Amygdala (tissue), 56 donors: ENCODE data around the gene AP3S1.
"Not testable (repeated sequence)": the region's sequence is repeated elsewhere in the genome, so short reads cannot be mapped to it uniquely, and the experiment has no call there.

ENCODE experiments used
- DNase-seq, 56 donors: peaks; one replicate each; lab custom pipeline; 2025; lab: John Stamatoyannopoulos, UW

AP3S1 gene

DNA sequence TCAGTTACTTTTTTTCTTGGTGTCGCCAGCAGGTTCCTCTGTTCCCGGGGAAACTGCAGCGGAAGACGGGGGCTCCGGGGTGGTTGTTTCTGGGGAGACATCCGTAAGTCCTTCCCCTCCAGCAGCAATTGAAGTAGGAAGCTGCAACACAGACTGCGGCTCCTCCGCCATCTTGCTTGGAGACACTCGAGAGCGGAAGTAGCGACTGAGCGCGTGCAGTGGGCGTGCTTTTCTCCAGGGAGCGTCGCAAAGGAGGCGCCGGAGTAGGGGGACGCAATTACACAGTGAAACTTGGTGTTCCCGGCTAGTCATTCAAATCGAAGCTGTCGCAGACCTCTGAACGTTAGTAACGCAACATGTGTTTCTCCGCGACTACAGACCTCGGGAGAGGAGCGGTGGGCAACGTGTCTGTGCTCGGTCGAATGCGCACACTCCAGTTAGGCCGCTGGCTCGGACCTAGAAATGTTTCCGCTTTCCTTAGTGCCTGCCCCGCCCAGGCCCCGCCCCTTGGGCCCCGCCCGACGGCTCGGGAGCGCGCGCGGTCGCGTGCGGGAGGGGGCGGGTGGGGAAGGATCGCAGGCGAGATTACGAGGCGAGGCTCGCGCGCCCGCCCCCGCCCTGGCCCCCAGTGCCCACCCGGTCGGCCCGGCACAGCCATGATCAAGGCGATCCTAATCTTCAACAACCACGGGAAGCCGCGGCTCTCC is at the start of gene AP3S1, which contains the start of gene ATG12:
Gene AP3S1 (plus strand): TSS at position 554 of the 707 bp plus-strand sequence. CDS start 103 bp downstream, at position 657.
Gene ATG12 (minus strand): TSS at position 184 of the 707 bp plus-strand sequence. CDS start 13 bp downstream, at position 171.
- DNase-seq: peak; percentile 67 to 99 (median 93)

DNA sequence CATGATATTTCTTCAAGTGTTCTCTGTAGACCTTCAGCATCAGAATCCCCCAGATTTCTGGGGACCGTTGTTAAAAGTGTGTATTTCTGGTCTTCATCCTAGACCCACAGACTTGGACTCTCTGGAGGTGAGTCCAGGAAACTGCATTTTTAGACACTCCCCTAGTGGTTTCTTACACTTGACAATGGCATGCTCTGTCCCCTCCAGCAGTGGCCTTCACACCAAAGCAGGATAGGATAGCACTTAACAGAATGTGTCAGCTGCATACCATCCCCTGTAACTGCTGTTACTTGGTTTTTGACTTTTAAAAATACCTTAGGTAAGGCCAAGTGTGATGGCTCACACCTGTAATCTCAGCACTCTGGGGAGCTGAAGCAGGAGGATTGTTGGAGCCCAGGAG is 46.0 kb upstream of the AP3S1 start:
- no peak for DNase-seq

DNA sequence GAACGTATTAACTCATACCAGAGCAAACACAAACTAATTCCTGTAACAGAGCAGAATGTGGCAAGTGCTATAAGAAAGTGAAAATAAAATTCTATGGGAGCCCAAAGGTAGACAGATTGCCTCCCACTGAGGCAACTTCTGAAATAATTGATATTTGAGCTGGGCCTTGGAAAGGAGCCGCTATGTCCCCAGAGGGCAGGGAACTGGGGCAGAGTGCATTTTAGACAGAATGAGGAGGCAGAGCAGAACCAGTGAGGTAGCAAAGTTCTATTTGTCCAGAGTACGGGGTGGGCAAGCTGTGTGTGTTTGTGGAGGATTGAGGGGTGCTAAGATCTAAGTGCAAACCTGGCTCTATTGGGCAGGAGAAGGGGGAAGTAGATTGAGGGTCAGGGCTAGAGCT is 45.1 kb upstream of the AP3S1 start:
- DNase-seq: no peak

DNA sequence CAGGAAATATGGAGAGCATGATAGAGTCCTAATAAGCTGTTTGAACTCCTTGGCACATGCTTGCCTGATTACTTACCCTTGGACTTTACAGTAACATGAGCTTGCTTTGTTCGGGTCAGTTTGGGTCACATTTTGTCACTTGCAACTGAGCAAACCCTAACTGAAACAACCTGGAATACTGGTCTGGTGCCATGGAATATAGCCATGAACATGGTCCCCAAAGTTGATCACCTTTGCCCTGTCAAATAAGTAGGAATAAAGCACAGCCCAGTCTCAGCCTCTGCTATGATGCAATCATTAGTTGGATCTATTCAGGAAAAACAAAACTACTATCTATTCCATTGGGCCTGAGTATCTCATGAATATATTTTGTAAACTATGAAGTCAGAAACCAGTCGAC is 43.5 kb upstream of the AP3S1 start:
- DNase-seq: no peak

DNA sequence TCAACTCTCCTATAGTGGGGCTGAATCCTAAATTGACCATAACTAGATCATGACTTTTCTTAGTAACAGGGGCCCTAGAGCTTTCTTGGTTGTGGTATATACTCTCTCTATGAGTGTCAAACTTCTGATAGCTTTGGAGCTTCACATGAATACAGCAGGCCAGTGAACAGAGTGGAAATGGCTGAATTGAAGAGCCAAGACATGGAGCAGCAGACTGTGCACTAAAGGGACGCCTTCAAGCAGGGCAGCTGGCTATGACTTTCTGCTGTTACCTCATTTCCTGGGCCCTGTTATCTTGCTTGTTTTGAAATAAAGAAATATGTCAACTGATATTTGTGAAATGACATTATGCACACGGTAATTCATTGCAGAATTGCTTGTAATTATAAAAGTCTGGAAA is 41.6 kb upstream of the AP3S1 start:
- DNase-seq: no peak

DNA sequence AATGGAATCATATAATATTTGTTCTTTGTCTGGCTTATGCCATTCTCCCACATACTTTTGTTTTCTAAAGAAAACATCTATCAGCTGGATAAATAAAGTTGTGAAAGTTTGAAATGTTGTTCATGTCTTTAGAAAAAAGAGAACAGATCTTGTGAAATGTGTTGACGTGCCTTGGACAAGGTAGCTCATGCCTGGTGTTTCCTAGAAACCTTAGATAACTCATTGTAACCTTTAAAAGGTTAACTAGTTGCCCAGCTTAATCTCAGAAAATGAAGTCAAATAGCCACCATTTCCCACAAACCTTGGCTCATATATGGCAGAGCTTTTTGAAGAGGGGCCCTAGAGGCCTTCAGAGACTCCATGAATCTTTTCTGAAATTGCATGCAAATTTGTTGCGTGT is 40.6 kb upstream of the AP3S1 start:
- no peak for DNase-seq

DNA sequence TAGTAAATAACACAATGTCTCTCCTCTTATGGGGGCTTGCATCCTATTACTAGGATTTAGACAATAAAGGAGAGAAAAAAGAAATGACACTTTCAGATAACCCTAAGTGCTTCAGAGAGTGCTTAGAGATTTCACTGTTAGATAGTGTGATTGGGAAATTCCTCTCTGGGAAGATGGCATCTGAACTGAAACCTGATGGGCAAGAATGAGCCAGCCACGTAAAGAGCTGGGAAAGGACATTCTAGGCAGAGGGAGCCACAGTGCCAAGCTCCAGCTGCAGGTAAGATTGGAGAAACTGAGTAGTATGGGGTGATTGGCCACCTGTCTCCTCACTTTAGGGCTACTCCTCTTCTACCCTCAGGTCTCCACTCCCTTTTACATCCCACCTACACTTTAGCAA is 39.8 kb upstream of the AP3S1 start:
- no peak for DNase-seq

DNA sequence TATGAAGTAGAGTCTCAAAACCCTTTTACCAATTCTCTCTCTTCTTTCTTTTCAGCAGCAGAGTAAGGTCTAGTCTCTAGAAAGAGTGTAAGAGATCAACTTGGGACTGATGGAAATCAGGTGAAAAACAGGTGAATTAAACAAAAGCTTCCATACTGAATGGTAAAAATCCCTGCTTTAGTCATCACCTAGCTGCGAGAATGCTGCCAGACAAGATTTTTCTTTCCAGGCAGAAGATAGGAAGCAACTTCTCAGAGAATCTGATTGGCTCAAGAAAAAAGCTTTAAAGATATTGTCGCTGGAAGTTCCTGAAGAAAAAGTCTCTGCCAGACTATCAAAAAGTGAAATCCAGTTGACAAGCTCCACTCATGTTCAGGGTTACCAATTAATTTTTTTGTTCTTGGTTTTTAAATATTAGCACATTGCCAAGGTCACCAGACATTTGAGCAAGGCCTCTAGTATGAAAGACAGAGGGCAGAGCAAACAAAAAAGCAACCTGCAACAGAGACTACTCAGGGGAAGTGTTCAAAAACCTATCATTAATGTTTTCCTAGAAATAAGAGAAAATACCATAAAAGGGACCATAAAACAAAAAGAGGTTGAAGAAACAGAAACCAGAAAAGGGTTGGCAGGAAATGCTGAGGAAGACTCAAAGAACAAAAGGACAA is 34.6 kb upstream of the AP3S1 start:
- no peak for DNase-seq

DNA sequence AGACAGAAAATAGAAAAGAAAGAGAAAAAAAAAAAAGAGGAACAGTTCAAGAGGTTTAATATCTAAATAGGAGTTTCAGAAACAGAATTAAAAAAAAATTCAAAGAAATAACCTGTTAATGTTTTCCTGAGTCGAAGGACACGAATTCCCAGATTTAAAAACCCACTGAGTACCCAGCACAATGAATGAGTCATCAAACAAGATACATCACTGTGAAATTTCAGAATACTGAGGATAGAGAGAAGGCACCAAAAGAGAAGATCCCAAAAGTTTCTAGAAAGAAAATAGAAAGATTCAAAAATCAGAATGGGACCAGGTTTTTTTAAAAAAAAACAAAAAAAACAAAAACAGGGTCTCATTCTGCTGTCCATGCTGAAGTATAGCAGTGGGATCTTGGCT is 34.1 kb upstream of the AP3S1 start:
- no peak for DNase-seq

DNA sequence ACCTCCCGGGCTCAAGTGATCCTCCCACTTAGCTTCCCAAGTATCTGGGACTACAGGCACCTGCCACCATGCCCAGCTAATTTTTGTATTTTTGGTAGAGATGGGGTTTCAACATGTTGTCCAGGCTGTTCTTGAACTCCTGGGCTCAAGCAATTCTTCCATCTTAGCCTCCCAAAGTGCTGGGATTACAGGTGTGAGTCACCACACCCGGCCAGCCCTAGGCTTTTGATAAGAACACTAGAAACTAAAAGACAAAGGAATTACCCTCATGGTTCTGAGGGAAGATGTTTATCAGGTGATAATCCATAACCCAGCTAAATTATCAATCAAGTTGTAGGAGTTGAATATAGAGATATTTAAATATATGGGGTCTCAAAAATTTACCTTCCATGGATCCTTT is 33.7 kb upstream of the AP3S1 start:
- not testable (repeated sequence) for DNase-seq

DNA sequence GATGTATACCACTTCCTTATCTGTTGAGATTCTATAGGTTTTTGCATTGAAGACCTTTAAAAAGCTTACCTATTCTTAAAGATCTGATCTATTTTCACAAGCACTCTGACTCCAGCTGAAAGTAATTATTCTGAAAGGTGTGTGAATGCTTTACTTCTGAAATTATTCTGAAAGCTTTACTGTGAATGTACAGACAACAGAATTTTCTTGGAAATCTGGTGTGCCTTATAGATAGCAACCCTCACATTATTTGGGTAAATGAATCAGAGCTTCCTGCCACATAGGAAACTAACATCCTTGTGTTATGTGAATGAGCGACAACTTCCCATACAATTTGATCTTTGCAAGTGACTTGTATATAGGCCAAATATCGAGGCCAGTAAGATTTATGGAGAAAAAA is 31.8 kb upstream of the AP3S1 start:
- DNase-seq: no peak

DNA sequence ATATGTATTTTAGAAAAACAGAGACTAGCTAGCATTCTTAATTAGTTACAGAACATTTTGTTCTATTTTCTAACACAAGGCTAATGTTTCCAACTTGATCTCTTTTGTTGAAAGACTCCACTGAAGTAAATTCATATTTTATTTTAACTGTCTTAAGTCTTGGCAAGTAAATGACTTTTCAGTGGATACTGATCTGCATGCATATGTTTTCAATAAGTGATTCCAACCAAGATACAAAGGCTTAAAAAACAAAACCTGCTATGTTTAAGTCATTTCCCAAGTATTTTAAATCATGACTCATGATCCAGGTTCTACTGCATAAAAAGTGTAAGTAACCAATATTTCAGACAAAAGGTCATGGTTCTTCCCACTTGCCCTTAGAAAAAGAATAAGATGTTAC is 31.0 kb upstream of the AP3S1 start:
- no peak for DNase-seq

DNA sequence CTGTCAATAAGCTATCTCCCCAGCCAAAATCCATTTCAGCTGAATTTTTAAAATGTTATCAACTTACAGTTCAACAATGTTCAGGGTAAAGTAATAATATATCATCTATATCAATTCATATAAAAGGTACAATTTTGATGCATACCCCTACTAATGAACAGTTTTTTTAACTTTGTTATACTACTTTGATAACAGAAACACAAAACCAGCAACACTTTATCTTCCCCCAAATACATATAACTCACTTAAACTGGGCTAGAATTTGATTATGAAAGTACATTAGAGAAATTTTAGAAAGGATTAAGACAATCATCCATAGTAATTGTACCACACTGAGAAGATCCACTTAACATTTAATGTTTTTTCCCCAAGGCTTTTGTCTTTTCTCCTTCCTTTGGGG is 30.3 kb upstream of the AP3S1 start:
- DNase-seq: no peak

DNA sequence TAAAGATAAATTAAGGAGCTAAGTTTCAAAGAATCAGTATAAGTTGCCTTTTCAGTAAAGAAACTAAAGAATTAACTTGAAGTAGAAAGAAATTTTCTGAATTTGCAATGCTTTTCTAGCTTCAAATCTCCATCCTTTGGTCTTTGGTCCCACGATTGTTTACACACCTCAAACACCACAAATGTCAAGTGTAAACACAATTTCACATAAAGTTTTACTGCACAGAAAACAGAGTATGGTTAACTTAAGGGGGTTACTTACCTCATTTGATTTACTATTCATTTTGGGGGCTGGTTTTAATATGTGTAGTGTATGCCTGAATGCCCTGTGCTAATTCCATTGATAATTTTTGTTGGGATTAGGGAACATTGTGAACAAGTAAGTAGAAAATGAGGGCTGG is 29.4 kb upstream of the AP3S1 start:
- no peak for DNase-seq

DNA sequence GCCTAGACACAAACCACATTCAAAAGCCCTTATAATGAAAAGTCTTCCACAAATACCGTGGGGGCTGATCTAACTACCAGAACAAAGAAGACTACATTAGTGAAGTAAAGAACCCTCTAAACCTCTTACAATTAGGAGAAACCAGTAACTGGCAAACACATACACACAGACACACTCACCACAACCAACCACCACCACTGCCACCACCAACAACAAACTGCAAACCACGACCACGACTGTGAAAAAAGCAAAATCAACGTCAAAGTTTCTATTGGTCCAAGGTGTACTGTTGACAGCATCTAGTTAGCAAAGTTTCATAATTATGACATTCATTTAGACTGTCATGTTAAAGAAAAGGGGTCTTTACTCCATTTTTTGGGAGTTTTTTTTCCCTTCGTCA is 28.0 kb upstream of the AP3S1 start:
- DNase-seq: no peak

DNA sequence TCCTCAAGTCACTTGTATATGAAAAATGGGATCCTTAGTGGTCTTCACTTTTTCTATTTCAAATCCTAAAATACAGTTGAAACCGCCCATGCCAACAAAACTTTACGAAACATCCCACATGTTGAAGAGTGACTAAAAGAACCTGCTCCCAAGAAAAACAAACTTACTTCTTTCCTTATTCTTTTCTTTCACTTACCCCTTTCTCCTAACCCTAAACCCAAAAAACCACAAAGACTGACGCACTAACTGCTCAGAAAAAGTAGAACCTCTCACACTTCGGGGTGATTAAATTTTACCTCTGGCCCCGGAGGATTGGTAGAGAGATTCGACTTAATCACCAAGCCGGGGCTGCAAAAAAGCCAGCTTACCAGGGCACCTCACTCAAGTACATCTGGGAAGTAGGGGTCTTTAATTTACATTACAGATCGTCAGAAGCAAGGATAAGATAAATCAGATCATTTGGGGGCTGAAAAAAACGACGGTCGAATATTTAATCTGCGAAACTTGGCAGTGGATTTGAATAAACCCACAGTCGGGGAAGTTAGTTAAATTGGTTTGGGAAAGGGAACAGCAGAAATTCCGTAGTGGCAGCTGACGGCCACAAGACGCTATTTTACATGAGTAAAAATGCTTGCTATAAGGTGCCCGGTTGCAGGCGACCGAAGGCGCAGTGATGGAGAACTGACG is 26.6 kb upstream of the AP3S1 start:
- DNase-seq: peak in 1 of 56 donors; percentile 34

DNA sequence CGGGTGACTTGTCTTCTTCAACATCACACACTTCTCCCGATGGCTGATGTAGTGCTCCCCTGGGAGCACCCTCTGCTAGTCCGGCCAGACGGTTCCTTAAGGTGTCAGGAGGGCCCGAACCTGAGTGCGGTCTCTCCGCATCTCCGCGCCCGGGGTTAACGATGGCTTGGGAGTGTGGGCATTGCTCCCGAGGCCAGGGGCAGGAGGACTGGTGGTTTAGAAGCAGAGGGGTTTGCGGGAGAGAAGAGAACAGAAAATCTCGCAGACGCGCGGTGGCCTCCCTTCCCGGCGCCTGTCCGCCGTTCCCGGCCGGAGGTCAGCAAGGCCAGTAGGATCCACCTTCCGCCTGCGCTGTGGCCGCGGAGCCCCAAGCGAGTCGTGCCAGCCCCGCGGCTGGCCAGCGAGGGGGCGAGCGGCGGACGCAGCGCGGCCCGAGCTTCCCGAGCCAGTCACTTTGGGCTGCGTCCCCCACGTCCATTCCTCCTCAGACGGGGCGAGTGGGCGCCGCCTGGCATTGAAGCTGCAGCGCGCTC is 26.0 kb upstream of the AP3S1 start:
- DNase-seq: peak in 13 of 56 donors; percentile 4 to 61 (median 36)

DNA sequence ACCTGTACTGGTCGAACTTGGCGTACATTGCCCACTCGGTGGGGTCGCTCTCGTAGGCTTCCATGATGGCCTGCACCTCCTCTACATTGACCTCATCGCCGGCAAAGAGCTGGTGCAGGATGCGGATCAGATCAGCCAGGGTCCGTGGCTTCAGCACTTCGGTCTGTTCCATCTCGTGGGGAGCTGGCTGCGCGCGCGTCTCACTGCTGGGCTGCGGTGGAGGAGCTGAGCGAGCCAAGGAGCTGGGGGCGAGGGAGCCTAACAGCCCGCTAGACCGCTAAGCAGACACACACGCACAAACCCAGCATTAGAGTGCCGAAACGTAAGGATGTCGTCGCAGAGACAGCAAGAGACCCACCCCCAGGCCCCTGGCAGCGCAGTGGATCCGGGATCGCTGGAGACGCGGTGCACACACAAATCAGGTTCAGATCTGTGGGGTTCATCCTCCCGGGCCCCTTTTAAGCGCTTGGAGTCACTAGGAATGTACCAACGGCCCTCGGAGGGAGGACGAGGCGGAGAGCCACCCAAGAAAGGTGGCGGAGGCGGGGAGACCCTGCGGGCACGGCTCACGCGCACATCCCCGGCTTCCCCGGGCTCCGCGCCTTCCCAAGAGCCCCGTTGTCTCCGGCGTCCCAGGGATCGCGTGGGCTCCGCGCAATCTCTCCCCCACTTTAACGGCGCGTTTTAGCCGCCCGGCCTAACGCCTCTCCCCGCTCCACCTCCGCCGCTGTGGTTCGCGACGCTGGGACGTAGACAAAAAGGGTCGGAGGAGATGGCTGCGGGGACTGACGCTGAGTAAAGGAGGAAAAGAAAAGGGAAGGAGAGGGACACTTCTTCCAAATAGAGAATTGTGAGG is 25.3 kb upstream of the AP3S1 start, which contains the start of gene CDO1:
Gene CDO1 (minus strand): TSS at position 434 of the 856 bp plus-strand sequence. CDS start 262 bp downstream, at position 172.
- peak in 55 of 56 donors; percentile 18 to 87 (median 69) for DNase-seq

DNA sequence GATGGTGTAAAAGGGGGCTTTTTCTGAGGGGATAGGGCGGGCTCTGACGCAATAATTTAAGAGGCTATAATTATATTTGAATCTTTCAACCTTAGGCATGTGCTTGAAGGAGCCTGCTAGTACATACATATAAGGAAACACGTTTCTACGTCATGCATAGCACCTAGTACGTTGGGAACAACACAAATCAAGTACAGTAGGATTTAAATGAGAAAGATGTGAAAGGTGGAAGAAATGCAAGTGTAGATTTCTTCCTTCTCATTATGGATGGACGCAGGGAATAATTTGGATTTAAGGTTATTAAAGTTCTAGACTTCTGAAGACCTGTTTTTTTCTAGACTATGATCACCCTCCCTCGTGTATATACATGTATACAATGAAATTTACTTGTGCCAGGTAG is 24.3 kb upstream of the AP3S1 start:
- no peak for DNase-seq

DNA sequence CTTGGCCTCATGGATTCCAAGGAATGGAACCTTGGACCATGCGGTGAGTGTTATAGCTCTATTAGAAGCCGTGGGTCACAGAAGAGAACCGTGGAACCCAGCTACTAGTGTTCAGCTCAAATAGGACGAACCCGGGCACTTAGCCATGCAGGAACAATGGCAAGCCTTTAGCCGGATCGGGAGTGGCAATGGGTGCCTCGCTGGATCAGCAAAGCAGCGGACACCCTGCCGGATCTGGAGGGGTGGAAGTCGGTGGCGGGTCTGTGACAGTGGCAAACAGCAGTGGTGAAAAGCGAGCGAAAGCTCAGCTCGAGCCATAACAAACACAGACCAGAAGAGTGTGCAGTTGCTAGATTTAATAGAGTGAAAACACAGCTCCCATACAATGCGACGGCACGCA is 22.9 kb upstream of the AP3S1 start:
- DNase-seq: peak in 35 of 56 donors; percentile 1 to 61 (median 37)
